Breast epithelium (tissue), 3 donors: Measurements from ENCODE around the gene SCGB3A2.

Experiments used
- POLR2A ChIP-seq: fragments of 450-650 bp; IDR thresholded peaks from one replicate; pipeline ENCODE4 v1.6.1; 2016; ENCODE audit warnings: antibody characterized with exemption, mild to moderate bottlenecking, moderate library complexity
- POLR2AphosphoS5 ChIP-seq, 3 donors: sonication (generic); formaldehyde crosslinking; IDR thresholded peaks; one replicate each; pipeline ENCODE4 v1.6.1; 2017; ENCODE audit warnings: antibody characterized with exemption in 3 of 3
- TF ChIP-seq, protein P1 (sequence below), 3 donors: fragments of 450-650 bp; IDR thresholded peaks; one replicate each; pipeline ENCODE4 v1.5.1; 2016 to 2017; ENCODE audit warnings: antibody characterized with exemption in 3 of 3, mild to moderate bottlenecking in 3 of 3, moderate library complexity in 3 of 3

DNA sequence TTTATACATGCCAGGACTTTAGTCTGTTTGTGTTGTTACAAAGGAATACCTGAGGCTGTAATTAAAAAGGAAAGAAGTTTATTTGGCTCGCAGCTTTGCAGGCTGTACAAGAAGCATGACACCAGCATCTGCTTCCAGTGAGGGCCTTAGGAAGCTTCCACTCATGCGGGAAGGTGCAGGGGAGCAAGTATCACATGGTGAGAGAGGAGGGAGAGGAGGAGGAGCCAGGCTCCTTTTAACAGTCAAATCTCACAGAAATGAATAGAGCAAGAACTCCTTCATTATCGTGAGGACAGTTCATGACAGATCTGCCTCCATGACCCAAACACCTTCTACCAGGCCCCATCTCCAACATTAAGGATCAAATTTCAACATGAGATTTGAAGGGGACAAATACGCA lies 46.5 kb downstream of the SCGB3A2 start:
- TF ChIP-seq, protein P1, sequence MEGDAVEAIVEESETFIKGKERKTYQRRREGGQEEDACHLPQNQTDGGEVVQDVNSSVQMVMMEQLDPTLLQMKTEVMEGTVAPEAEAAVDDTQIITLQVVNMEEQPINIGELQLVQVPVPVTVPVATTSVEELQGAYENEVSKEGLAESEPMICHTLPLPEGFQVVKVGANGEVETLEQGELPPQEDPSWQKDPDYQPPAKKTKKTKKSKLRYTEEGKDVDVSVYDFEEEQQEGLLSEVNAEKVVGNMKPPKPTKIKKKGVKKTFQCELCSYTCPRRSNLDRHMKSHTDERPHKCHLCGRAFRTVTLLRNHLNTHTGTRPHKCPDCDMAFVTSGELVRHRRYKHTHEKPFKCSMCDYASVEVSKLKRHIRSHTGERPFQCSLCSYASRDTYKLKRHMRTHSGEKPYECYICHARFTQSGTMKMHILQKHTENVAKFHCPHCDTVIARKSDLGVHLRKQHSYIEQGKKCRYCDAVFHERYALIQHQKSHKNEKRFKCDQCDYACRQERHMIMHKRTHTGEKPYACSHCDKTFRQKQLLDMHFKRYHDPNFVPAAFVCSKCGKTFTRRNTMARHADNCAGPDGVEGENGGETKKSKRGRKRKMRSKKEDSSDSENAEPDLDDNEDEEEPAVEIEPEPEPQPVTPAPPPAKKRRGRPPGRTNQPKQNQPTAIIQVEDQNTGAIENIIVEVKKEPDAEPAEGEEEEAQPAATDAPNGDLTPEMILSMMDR (IDR thresholded peaks at IDR 0.05), result no peak
- TF ChIP-seq POLR2AphosphoS5 (IDR thresholded peaks at IDR 0.05) (no peak), POLR2A (no peak)
